ENCODE data around the gene MRM3. TPM values are rescaled to one million over a fixed set of nuclear protein-coding genes. Genes with fewer than 3 reads are reported as not detected.
A peak's percentile ranks its signal among the peaks of the same experiment; 100 is the strongest.
"Not testable (repeated sequence)": the region's sequence is repeated elsewhere in the genome, so short reads cannot be mapped to it uniquely, and the experiment has no call there.

Gene MRM3
- total RNA-seq, 3 donors from 2014 or later, result 16.5 to 18.4 (median 16.7) TPM

DNA sequence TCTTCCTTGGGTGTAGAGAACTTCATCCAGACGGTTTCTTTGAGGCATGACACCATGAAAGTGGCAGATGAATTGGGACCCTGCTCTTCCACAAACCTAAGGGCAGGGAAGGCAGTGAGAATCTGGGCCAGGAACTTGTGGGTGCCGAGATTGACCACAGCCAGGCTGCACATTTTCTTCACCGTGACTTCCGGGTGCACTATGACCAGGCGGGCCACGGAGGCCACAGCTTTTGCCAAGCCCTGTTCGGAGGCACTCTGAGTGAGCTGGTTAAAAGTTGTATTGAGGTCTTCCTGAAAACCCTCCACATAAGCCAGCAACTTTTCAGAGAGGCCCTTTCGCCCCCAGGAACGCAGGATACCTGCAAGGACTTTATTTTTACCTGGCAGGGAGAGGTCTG, 36.0 kb upstream of the MRM3 start:
- Histone ChIP-seq H3K4me1 (peaks cover 0 to 11% of the 10 kb centered on the region in 2 donors), H3K4me3 (no peak overlapping the region), H3K9me3 (no peaks in the 10 kb centered on the region), H3K27ac (no peak overlapping the region), H3K36me3 (peaks cover 8% of the 10 kb centered on the region), H3K27me3 (no peaks in the 10 kb centered on the region)
- intact Hi-C loops (cut with DNase I; ENCODE audit: low total_unique reads), result no loop called here
- TF ChIP-seq POLR2AphosphoS5 (IDR thresholded peaks at IDR 0.05) (no peak), CTCF (IDR thresholded peaks at IDR 0.05) (no peak), POLR2A (IDR thresholded peaks at IDR 0.05) (no peak)
- DNase-seq (ENCODE audit: low spot score in 2 of 2), result no peak

- no peak for DNase-seq (ENCODE audit: low spot score in 2 of 2)
- TF ChIP-seq POLR2A (IDR thresholded peaks at IDR 0.05) (no peak), CTCF (IDR thresholded peaks at IDR 0.05) (no peak), POLR2AphosphoS5 (IDR thresholded peaks at IDR 0.05) (no peak)
- no peak overlapping the region for H3K27ac ChIP-seq
- H3K36me3 ChIP-seq, result peaks cover 8% of the 10 kb centered on the region
- H3K27me3 ChIP-seq, result no peaks in the 10 kb centered on the region
- H3K9me3 ChIP-seq, result no peaks in the 10 kb centered on the region
- H3K4me1 ChIP-seq, result peaks cover 0 to 11% of the 10 kb centered on the region in 2 donors
- intact Hi-C loops (cut with DNase I; ENCODE audit: low total_unique reads), result no loop called here
- no peak overlapping the region for H3K4me3 ChIP-seq
Measured at GRCh38 chr17:746783-747629, 35.1 kb upstream of the MRM3 start.

DNA sequence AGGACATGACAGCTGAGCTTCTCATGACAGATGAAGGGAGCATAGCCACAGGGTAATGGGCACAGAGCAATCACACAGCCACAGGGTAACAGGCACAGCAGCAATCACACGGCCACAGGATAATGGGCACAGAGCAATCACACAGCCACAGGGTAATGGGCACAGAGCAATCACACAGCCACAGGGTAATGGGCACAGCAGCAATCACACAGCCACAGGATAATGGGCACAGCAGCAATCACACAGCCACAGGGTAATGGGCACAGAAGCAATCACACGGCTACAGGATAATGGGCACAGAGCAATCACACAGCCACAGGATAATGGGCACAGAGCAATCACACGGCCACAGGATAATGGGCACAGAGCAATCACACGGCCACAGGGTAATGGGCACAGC, 33.5 kb upstream of the MRM3 start:
- H3K36me3 ChIP-seq; H3K27ac ChIP-seq; intact Hi-C loops (cut with DNase I; ENCODE audit: low total_unique reads); H3K9me3 ChIP-seq; H3K4me3 ChIP-seq; DNase-seq (ENCODE audit: low spot score in 2 of 2); H3K27me3 ChIP-seq: not testable (repeated sequence)
- H3K4me1 ChIP-seq, result peaks cover 0 to 11% of the 10 kb centered on the region in 2 donors

DNA sequence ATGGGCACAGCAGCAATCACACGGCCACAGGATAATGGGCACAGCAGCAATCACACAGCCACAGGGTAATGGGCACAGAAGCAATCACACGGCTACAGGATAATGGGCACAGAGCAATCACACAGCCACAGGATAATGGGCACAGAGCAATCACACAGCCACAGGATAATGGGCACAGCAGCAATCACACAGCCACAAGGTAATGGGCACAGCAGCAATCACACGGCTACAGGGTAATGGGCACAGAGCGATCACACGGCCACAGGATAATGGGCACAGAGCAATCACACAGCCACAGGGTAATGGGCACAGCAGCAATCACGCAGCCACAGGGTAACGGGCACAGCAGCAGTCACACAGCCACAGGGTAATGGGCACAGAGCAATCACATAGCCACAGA, 32.8 kb upstream of the MRM3 start:
- H3K27me3 ChIP-seq; DNase-seq (ENCODE audit: low spot score in 2 of 2); H3K36me3 ChIP-seq; H3K27ac ChIP-seq; intact Hi-C loops (cut with DNase I; ENCODE audit: low total_unique reads); H3K4me3 ChIP-seq; H3K9me3 ChIP-seq: not testable (repeated sequence)
- peaks cover 0 to 11% of the 10 kb centered on the region in 2 donors for H3K4me1 ChIP-seq

- intact Hi-C loops (cut with DNase I; ENCODE audit: low total_unique reads), result no loop called here
- no peak for TF ChIP-seq POLR2AphosphoS5 (IDR thresholded peaks at IDR 0.05)
- no peak for TF ChIP-seq CTCF (IDR thresholded peaks at IDR 0.05)
- TF ChIP-seq POLR2A (IDR thresholded peaks at IDR 0.05), result no peak
- H3K36me3 ChIP-seq, result peaks cover 8% of the 10 kb centered on the region
Measured at GRCh38 chr17:750431-751037, 31.6 kb upstream of the MRM3 start.

More at GRCh38 chr17:750431-751037, 31.6 kb upstream of the MRM3 start:
- DNase-seq (ENCODE audit: low spot score in 2 of 2), result no peak
- peak overlapping the region in 2 of 3 donors; percentile 68 to 86 for H3K4me3 ChIP-seq
- no peaks in the 10 kb centered on the region for H3K9me3 ChIP-seq
- H3K27ac ChIP-seq, result peak overlapping the region in 1 of 2 donors; percentile 15
- peaks cover 0 to 11% of the 10 kb centered on the region in 2 donors for H3K4me1 ChIP-seq
- no peaks in the 10 kb centered on the region for H3K27me3 ChIP-seq
